ENCODE measurements around the gene FKBP5.
"Not testable (repeated sequence)": the region's sequence is repeated elsewhere in the genome, so short reads cannot be mapped to it uniquely, and the experiment has no call there.

FKBP5 gene

DNA sequence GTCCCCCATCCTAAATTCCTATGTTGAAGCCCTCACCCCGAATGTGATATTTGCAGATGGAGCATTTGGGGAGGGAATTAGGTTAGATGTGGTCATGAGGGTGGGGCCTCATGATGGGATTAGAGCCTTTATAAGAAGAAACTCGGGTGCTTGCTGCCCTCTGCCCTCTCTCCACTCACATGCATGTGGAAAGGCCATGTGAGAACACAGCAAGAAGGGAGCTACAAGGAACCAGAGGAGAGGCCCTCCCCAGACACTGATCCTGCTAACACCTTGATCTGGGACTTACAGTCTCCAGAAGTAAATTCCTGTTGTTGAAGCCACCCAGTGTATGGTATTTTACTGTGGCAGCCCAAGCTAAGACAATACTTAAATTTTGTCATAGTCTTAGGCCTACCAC lies 106.4 kb downstream of the FKBP5 start:
- DNase-seq, result no peak

DNA sequence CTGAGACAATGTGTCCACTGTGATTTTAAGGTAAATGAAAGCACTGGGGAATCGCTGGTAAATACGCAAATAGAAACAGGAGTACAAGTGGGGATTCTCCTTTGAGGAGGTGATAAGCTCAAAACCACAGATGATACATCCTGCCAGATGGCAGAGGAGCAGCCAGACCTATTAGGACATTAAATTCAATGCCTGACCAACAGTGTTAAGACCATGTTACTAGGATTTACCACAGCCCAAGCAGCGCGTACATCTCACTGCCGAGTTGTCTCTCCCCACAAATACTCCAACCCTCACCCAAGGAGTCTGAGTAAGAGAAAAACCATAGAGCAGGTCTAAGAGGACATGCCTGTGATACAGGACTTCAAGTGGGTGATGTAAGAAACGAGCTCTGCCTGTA lies 107.1 kb downstream of the FKBP5 start:
- no peak for DNase-seq

DNA sequence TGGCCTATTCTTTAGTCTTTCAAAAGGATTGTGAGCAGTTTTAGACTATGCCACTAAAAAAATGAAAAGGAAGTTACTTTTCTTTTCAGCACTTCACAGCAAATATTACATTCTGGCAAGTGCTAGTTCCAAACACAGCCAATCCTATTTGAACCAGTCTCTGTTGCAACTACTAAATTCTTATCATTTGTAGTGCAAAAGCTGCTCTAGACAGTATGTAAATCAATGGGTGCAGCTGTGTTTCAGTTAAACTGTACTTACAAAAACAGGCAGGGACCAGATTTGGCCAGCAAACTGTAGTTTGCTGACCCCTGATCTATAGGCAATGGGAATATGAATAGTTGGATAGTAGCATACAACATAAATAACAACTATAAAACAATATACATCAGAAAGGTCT lies 107.9 kb downstream of the FKBP5 start:
- DNase-seq, result no peak

DNA sequence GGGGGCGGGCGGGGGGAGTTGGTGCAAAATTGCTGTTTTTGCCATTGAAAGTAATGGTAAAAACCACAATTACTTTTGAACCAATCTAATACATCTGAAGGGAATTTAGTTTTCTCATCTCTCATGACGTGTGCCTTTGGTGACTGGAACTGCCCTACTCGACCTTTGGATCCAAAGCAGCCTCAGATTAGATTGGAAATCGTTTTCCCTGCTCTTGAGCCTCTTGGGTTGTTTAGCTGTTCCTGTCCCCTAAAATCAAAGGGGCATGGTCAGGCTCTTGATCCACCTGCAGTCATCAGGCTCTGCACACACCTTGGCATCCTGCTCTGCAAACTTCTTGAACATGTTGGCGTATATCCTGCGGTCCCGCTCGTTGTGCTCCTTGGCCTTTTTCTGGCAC lies 112.0 kb downstream of the FKBP5 start:
- DNase-seq, result no peak

DNA sequence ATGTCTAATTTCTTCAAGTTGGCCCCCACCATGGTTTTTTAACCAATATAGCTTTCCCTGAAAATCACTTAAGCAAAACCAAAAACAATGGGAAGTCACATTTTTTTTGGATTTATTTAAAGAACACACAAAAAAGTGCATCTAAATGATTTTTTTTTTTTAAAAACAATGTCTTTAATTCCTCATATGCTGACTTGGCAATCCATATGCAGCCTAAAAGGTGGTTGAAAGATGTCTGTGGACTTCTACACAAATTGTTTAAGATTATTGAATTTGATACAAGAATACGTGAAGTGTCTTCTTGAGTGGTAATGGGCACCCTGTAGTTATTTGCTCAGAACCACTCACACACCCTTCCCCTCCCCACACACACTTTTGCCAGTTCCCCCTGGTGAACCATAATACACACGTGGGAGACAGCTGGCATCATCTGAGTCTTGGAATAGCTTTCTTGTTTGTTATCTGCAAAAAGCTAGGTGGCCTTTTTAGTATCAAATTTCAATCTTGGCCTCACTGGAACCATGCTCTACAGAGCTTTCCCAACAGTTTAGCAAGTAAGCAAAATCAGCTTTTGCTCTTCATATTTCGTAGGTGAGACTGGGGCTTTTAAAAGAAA lies 115.1 kb downstream of the FKBP5 start:
- no peak for DNase-seq

DNA sequence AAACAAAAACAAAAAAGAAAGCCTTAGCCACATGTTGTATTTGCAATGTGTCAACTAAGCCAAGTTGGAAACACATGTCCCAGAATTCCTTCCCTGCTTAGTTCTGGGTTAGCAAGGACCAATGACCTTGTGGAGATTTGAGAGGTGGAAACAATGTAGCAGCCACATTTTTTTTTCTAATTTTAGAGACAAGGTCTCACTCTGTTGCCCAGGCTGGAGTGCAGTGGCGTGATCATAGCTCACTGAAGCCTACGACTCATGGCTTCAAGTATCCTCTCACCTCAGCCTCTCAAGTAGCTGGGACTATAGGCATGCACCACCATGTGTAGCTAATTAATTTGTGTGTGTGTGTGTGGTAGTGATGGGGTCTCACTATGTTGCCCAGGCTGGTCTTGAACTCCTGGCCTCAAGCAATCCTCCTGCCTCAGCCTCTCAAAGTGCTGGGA lies 117.8 kb downstream of the FKBP5 start:
- DNase-seq, result not testable (repeated sequence)

DNA sequence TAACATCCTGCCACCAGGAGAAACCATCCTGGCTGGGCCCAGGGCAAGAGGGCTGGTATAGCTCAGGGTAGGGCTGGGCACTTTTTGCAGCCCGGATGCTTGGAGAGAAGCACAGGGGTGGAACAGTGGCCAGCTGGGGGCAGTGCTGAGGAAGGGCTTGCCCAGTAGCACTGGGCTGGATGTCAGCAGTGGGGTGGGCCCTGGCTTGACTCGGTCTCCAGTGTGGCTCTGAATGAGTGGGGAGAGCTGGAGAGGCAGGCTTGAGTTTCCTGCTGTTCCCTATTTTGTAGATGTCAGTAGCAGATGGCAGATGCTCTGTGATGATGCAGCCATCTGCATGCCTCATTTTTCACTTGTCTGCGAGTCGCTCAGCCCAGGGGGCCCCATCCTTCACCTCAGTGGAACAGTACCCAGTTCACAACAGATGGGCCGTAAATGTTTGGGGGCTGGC lies 119.7 kb downstream of the FKBP5 start:
- peak; percentile 27 for DNase-seq

DNA sequence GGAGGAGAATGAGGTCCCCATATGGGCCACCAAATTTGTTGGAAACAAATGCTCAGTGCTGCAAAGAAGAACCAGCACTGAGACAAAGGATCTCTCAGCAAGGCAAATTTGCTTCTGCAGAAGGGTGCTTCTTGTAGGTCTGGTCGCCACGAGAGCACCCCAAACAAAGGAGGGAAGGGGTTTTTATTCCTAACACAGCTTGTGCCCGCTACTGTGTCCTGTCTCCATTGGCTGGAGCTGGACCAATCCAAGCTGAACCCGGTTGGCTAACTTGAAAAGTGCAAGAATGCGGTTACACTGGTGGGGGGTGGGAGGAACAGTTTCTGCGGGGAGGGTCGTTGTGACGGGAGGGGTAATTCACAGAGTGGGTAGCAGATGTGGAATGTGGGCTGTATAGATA lies 121.9 kb downstream of the FKBP5 start:
- no peak for DNase-seq

DNA sequence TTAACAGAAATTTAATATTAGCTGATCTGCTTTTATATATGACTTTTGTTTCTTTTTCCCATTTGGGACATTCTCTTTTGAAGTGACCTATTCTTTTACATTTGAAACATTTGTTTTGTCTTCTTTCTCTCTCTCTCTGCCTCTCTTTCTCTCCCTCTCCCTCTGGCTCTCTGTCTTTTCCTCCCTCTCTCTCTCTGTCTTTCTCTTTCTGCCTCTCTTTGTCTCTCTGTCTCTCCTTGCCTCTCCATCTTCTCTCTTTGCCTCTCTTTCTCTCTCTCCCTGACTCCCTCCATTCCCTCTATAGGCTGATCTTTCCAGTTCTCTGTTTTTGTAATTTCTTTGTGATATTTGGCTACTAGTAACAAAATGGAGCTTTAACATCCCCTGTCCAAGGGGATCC lies 124.0 kb downstream of the FKBP5 start:
- DNase-seq, result no peak

DNA sequence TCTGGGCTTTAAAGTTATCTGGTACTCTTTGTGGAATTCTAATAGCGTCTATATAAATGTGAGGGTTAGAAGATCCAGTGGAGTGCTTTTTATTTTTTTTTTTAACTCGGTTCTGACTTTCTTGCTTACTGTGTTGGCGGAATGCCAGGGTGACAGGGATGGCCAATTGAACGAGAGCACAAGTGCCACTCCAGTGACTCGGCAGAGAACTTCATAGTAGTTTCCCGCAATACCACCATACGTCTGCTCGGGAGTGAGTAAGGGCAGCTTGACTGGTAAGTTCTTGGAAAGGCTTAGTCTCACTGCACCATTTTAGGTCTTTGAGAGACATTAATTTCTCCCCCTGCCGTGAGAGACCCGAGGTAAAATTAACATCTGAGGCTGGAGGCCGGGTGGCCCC lies 126.7 kb downstream of the FKBP5 start:
- no peak for DNase-seq

DNA sequence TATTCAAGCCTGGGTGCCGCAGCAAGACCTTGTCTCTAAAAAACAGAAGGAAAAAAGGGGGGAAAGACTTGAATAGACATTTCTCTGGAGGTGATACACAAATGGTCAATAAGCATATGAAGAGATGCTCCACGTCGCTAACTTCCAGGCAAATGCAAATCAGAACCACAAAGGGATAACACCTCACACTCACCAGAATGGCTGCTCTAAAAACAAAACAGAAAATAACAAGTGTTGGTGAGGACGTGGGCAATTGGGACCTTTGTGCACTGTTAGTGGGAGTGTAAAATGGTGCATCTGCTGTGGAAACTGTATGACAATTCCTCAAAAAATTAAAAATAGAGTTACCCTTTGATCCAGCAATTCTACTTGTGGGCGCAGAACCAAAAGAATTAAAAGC lies 127.6 kb downstream of the FKBP5 start:
- no peak for DNase-seq

DNA sequence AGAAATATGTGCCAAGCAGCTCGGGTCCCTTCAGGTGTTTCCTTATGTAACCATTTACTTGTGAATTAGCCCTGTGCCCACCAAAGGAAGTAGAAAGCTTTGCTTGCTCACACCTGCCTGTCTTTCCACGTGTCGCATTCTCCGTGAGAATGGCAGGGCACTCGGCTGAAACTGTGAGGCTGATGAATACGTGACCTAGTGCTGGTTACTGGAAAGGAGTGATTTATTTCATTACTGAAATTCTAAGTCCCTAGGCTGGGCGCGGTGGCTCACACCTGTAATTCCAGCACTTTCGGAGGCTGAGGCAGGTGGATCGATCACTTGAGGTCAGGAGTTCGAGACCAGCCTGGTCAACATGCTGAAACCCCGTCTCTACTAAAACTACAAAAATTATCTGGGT lies 130.1 kb downstream of the FKBP5 start:
- no peak for DNase-seq

DNA sequence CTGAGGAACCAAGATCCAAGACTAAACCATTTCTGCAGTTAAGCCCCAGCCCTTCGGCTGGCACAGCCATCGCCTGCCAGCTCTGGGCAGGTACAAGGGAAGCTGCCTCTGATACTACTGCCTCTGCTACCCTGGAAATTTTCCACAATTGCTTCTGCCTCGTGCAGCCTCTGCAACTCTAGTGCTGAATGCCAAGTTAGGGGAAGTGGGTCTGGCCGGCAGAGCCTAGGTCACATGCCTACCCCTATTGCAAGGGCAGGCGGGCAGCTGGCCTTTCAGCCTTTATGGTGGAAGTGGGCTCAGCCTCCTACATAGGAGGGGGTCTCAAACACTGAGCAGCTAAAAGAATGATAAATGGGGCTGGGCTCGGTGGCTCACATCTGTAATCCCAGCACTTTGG lies 131.5 kb downstream of the FKBP5 start:
- no peak for DNase-seq

DNA sequence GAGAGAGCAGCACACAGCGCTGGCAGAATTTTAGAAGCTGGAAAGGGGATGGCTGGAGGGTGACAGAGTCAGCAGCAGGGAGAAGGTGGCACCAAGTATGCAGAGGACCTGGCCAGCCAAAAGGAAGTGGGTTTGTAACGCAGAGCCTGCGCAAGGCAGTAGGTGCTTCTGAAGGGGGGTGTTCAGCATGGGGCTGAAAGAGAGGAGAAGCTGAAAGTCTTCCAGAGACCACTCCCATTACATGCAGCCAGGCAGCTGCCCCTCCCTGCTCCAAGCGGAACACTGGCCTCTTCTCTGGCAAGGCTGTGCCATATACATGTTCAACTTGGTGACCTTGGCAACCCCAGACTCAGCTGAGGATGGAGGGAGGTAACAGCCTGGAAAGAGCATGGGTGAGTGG lies 133.9 kb downstream of the FKBP5 start:
- no peak for DNase-seq

DNA sequence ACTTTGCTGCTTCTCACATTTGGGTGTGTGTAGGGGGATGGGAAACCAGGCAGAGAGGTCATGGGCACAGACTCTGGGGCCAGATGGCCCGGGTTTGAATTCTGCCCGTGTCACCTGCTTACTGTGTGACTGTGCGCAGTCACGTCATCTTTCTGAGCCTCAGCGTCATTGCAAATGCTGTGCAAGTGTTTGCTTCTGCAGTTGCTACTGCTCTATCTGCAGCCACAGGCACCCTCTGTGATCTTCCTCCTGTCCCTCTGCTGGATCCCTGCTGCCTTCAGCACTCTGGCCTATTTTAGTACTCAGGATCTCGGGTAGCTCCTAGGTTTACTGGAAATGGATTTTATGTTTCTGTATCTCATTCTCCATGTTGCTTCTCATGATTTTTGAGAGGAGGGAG lies 135.4 kb downstream of the FKBP5 start:
- no peak for DNase-seq

DNA sequence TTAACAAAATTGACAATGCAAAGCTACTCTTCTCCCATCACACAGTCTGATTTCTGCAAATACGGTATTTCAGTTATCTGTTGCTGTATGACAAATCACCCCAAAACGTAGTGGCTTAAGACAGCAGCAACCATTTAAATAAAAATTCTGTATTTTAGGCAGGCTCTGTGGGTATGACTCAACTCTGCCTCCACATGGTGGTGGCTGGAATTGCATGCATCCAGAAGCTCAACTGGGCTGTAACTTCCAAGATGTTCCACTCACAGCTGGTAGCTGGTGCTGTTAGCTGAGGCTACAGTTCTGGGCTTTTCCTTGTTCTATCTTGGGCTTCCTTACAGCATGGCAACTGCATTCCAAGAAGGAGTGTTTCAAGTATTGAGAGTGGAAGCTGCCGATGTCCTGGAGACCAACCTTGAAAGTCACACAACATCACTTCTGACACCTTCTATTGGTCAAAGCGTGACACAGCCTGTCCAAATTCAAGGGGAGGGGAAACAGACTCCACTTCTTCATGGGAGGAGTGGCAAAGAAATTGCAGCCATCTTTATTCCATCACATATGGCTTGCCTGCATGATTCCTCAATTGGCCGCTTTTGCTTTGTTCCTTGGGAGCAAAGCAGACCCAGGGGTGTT lies 136.3 kb downstream of the FKBP5 start:
- DNase-seq, result peak; percentile 57

DNA sequence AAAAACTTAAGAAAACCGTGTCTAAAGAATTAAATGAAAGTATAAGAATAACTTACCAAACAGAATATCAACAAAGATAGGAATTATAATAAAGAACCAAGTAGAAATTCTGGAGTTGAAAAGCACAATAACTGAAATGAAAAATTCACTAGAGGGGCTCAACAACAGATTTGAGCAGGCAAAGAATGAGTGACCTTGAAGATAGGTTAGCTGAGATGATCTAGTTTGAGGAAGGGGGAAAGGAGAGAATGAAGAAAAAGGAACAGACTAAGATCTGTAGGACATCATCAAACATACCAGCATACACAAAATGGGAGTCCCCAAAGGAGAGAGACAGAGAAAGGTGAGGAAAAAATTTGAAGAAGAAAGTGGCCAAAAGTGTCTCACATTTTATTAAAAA lies 138.3 kb downstream of the FKBP5 start:
- DNase-seq, result no peak

DNA sequence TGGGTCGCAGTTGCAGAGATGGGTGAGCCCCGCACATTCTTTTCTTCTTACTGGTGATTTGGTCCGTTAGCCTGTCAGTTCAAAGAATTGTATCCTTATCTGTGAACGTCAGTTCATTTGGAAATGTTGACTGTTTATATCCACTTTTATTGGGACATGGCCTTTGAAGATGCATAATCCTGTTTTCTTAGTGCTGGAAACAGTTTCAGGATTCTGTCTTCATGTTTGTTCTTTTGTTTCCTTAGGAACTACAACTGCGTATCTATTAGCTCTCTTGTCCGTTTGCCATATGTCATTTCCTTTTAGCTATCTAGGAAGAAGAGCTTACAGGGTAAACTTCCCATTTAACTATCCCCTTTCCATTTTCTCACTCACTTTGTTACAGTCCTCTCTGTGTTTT lies 141.0 kb downstream of the FKBP5 start:
- no peak for DNase-seq

DNA sequence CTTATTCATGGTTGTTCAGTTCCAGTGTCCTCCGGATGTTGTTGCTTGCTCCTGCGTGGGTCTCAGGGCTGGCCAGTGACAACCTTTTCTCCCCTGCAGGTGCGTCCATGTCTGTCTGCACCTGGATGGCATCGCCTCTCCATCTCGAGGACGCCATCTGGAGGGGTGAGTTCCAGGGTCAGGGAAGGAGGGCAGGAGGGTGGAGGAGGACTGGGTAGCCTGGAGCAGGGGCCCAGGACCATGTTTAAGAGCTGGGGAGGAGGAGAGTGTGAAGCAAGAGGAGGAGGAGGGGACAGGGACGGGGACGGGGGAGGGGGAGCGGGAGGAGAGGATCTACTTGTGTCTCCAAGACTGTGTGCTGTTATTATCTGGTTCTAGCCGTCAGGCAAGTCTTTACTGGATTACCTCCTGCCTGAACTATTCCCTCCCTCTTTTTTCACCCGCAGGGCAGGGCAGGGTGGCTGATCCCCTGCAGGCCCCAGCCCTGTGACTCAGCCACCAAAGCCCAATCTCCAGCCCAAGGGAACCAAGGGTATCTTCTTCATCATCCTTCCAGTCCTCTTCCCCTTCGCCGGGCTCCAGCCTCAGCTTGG lies 143.8 kb downstream of the FKBP5 start:
- DNase-seq, result no peak

DNA sequence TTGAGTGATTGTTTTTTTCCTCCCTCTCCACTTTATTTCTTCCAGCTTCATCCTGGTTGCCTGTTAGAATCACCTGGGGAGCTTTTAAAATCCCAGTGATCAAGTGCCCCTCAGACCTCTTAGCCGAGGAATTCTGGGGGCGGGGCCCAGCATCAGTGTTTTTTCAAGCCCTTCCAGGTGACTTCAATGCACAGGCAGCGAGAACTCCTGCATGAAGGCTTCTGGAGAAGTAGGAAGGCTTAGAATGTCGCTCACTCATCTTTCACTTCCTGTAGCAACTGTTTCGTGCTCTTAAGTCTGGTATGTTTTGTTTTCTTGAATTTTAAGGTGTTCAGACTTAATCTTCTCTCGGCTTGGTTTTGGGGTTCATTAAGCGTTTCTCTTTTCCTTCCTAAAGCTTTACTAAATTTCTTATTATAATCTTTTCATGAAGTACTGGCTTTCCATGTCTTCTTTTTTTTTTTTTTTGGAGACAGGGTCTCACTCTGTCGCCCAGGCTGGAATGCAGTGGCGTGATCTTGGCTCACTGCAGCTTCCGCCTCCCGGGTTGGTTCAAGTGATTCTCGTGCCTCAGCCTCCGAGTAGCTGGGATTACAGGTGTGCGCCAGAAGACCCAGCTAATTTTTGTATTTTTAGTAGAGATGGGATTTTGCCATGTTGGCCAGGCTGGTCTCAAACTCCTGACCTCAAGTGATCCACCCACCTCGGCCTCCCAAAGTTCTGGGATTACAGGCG lies 145.1 kb downstream of the FKBP5 start:
- DNase-seq, result no peak

DNA sequence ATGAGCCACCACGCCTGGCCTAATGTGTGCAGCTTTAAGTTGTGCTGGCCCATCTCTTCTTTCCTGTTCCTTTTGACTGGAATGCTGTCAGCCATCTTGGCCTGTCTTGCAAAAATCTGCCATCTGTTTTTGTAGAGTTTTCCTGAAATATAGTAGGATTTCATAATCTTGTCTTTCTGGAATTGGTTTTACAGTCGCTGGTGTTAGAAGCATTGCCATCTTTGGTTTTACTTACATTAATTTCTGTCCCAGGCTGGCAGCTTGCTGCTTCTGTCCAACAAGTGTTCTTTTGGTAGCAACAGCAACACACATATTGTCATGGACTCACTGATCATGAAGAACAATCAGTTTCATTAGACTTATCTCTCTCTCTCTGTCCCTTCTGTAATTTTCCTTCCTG lies 146.9 kb downstream of the FKBP5 start:
- no peak for DNase-seq

DNA sequence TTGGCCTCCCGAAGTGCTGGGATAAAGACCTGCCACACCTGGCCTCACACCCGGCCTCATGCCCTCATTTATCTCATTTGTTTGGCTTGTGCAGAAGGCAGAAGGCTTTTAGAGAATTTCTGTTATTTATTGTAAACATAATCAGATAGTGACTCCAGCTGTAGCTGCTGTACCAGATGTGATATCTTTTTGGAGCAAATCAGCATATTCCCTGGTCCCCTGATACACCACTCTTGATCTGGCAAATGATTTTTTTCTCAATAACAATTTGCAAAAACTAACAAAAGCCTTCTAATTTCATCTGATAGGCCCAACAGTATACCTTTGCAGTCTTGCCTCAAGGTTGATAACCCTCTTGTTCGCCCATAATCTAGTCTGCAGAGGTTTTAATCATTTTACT lies 149.5 kb downstream of the FKBP5 start:
- no peak for DNase-seq

DNA sequence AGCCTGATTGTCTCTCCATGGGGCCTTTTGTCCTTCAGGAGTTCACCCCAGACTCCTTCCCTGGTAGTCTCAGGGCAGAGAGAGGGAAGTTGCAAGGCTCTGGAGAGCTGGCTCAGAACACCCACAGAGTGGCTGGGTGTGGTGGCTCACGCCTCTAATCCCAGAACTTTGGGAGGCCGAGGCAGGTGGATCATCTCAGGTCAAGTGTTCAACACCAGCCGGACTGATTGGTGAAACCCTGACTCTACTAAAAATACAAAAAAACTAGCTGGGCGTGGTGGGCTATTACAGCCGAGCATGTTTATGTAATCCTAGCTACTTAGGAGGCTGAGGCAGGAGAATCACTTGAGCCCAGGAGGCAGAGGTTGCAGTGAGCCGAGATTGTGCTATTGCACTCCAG lies 152.9 kb downstream of the FKBP5 start:
- not testable (repeated sequence) for DNase-seq

Measured in stimulated activated CD4-positive, alpha-beta T cell treated with anti-CD3 and anti-CD28 coated beads, Interleukin-12 subunit alpha, Interleukin-12 subunit beta, amount 100 ng/mL, for 4 hours (primary cell).